RWPE2 (cell line): ENCODE results near the gene FRY.

Experiments
- ATAC-seq: fragments of 200-7000 bp; cut with Tn5 transposase; 3 replicates; pipeline ENCODE4 v1.9.1; 2021; ENCODE audit warnings: low read depth
- DNase-seq: peaks from one replicate; pipeline ENCODE4 v3.0.0-alpha.2; 2020; ENCODE audit warnings: low spot score
- H3K27ac ChIP-seq: fragments of 450-650 bp; 2 replicates; pipeline ENCODE4 v1.5.1; 2017; ENCODE audit warnings: mild to moderate bottlenecking; ENCODE audit not compliant: poor library complexity, severe bottlenecking
- H3K27me3 ChIP-seq: fragments of 250-450 bp; sonication (Bioruptor Pico); 2 replicates; pipeline ENCODE4 v1.5.1; 2021; ENCODE audit warnings: mild to moderate bottlenecking, moderate library complexity; ENCODE audit not compliant: insufficient read depth, poor library complexity, severe bottlenecking
- H3K36me3 ChIP-seq: fragments of 250-450 bp; sonication (Bioruptor Pico); 2 replicates; pipeline ENCODE4 v1.5.1; 2020; ENCODE audit warnings: low read depth, mild to moderate bottlenecking, moderate library complexity
- H3K4me1 ChIP-seq: fragments of 250-450 bp; sonication (Bioruptor Pico); 2 replicates; pipeline ENCODE4 v1.5.1; 2021; ENCODE audit warnings: mild to moderate bottlenecking, moderate library complexity; ENCODE audit not compliant: insufficient read depth, poor library complexity, severe bottlenecking
- H3K4me3 ChIP-seq: fragments of 250-450 bp; sonication (Bioruptor Pico); 2 replicates; pipeline ENCODE4 v1.5.1; 2021; ENCODE audit warnings: mild to moderate bottlenecking, moderate library complexity; ENCODE audit not compliant: severe bottlenecking
- H3K9me3 ChIP-seq: fragments of 250-450 bp; sonication (Bioruptor Pico); 2 replicates; pipeline ENCODE4 v1.5.1; 2021; ENCODE audit warnings: mild to moderate bottlenecking, moderate library complexity; ENCODE audit not compliant: severe bottlenecking
- TF ChIP-seq, protein P1 (sequence below): fragments of 450-650 bp; IDR thresholded peaks from one replicate; pipeline ENCODE4 v1.5.1; 2017; ENCODE audit warnings: mild to moderate bottlenecking, moderate library complexity; ENCODE audit not compliant: poor library complexity, severe bottlenecking

Gene FRY

DNA sequence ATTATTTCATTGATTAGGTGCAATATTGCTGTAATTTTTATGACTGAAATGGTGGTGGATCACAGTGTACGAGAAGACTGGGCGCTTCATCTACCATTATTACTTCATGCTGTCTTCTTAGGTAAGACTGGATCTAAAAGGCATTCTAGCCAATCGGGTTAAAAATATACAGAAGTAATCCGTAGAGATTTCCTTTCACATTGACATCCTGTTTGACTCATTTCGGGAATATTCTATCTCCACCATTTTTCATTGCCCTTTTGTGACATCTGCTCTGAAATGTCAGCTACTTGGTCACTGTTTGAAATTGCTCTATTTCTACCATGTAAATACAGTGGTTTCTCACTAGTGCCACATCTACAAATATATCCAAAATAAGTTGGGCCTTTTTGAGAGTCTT is 193.3 kb downstream of the FRY start:
- TF ChIP-seq, protein P1, sequence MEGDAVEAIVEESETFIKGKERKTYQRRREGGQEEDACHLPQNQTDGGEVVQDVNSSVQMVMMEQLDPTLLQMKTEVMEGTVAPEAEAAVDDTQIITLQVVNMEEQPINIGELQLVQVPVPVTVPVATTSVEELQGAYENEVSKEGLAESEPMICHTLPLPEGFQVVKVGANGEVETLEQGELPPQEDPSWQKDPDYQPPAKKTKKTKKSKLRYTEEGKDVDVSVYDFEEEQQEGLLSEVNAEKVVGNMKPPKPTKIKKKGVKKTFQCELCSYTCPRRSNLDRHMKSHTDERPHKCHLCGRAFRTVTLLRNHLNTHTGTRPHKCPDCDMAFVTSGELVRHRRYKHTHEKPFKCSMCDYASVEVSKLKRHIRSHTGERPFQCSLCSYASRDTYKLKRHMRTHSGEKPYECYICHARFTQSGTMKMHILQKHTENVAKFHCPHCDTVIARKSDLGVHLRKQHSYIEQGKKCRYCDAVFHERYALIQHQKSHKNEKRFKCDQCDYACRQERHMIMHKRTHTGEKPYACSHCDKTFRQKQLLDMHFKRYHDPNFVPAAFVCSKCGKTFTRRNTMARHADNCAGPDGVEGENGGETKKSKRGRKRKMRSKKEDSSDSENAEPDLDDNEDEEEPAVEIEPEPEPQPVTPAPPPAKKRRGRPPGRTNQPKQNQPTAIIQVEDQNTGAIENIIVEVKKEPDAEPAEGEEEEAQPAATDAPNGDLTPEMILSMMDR, result no peak

DNA sequence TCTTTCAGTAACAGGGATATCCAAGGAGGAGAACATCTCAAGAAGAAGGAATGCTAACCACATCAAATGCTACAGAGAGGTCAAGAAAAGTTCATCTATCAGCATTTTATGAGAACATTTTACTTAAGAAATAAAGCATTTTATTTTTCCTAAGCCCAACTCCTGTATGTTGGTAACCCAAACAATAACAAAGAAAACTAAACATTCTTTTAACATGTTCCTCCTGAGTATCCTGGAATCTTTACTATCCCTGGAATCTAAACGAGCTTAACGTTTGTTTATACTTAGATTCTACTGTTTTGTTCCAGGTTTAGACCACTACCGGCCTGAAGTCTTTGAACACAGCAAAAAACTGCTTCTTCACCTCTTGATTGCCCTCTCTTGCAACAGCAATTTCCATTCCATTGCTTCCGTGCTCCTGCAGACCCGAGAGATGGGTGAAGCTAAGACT is 193.9 kb downstream of the FRY start:
- Histone ChIP-seq H3K27ac (no peak overlapping the region), H3K27me3 (no peaks in the 10 kb centered on the region), H3K4me3 (no peak overlapping the region), H3K36me3 (no peaks in the 10 kb centered on the region), H3K9me3 (no peaks in the 10 kb centered on the region), H3K4me1 (no peaks in the 10 kb centered on the region)
- DNase-seq (no peak), ATAC-seq (no peak)
- TF ChIP-seq, protein P1, result no peak

More for the DNA sequence above, 193.3 kb downstream of the FRY start:
- Histone ChIP-seq H3K9me3 (no peaks in the 10 kb centered on the region), H3K36me3 (no peaks in the 10 kb centered on the region), H3K27me3 (no peaks in the 10 kb centered on the region), H3K27ac (no peak overlapping the region), H3K4me3 (no peak overlapping the region), H3K4me1 (no peaks in the 10 kb centered on the region)
- DNase-seq (no peak), ATAC-seq (no peak)

DNA sequence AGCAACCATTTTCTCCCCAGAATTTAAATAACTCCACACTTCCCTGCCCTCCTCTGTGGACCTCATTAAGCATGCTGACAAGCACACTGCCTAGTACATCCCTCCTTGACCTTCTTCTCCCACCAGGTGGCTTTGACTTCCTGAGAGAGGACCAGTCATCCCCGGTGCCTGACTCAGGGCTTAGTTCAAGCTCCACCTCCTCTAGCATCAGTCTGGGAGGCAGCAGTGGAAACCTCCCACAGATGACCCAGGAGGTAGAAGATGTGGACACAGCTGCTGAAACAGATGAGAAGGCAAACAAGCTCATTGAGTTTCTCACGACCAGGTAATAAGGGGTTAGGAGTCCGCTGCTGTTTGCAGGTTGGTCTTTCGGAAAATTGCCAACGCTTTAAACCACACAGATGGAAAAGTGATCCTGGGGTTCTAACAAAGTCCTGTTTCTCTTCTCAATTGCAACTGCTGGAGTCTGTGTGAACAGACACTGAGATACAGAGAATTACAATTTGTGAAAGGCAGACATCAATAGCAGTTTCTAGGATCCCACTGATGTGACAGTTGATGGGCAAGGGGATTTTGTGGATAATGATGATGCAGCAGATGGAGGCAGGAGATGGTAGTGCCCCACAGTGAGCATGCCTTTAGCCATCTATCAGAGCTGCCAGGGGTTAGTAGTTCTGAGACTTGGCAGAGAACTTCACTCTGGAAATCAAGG is 196.9 kb downstream of the FRY start:
- H3K4me1 ChIP-seq, result no peaks in the 10 kb centered on the region
- ATAC-seq (peak; percentile 73; the same call in 2 of the 3 replicates), DNase-seq (no peak)
- H3K4me3 ChIP-seq, result no peak overlapping the region
- H3K9me3 ChIP-seq, result no peaks in the 10 kb centered on the region
- no peaks in the 10 kb centered on the region for H3K27me3 ChIP-seq
- no peaks in the 10 kb centered on the region for H3K36me3 ChIP-seq
- TF ChIP-seq, protein P1, result no peak
- no peak overlapping the region for H3K27ac ChIP-seq

DNA sequence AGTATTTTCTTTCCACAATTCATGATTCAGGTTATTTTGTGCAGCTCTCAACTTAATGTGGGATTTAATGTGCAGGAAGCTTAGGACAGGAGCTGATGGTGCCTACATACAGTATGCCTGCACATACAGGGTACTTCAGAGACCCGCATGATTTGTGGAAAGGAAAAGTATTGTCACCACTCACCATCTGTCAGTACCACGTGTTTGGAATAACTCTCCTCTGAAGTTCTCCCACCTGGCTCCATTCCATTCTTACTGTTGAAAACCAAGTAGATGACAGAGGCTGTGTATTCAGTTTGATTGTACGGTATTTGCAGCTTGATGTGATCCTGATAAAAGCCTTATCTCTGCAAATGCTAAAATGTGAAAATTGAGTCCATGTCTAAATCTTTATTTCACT is 197.9 kb downstream of the FRY start:
- DNase-seq (no peak), ATAC-seq (no peak)
- Histone ChIP-seq H3K36me3 (no peaks in the 10 kb centered on the region), H3K4me1 (no peaks in the 10 kb centered on the region), H3K27me3 (no peaks in the 10 kb centered on the region), H3K4me3 (no peak overlapping the region), H3K27ac (no peak overlapping the region), H3K9me3 (no peaks in the 10 kb centered on the region)
- TF ChIP-seq, protein P1, result no peak

DNA sequence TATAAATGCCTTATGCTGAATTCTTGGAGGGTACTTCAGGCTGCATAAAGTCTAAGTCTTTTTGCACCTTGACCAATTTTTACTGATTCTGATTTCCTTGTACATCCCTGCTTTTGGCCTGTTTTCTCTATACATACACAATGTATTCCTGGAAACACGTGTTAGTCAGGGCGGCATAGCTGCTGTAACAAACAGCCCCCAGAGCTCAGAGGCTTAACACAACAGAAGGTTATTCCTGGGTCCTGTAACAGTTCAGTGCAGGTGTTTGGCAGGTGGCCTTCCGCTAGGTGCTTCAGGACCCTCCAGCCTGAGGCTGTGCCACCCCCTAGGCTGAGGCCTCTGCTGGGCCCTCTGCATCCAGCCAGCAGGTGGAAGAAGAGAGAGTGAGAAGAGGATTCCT is 200.7 kb downstream of the FRY start:
- H3K27ac ChIP-seq, result no peak overlapping the region
- TF ChIP-seq, protein P1, result no peak
- no peak for ATAC-seq

More for the DNA sequence above, 200.7 kb downstream of the FRY start:
- Histone ChIP-seq H3K9me3 (no peaks in the 10 kb centered on the region), H3K36me3 (no peaks in the 10 kb centered on the region), H3K4me3 (no peak overlapping the region), H3K27me3 (no peaks in the 10 kb centered on the region), H3K4me1 (no peaks in the 10 kb centered on the region)
- no peak for DNase-seq
